Measurements from ENCODE around the gene SIK2.

SIK2 gene

GRCh38 chr11:111566324-111566723, 35.9 kb upstream of the SIK2 start:
- peaks cover 30% of the 10 kb centered on the region for H3K4me1 ChIP-seq (ENCODE audit: control insufficient read depth, insufficient read depth, low read length)
- H3K4me3 ChIP-seq (ENCODE audit: low read depth, low read length), result no peak overlapping the region
- no peak overlapping the region for H3K27ac ChIP-seq (ENCODE audit: low read depth, low read length)

GRCh38 chr11:111569476-111569875, 32.8 kb upstream of the SIK2 start:
- Histone ChIP-seq H3K9me3 (ENCODE audit: control insufficient read depth, insufficient read depth, low read length) (no peaks in the 10 kb centered on the region), H3K4me3 (ENCODE audit: low read depth, low read length) (no peak overlapping the region), H3K9ac (ENCODE audit: low read depth, low read length) (no peak overlapping the region), H3K27ac (ENCODE audit: low read depth, low read length) (no peak overlapping the region), H3K27me3 (ENCODE audit: control insufficient read depth, insufficient read depth, low read length) (no peaks in the 10 kb centered on the region), H3K36me3 (ENCODE audit: control insufficient read depth, insufficient read depth, low read length) (no peaks in the 10 kb centered on the region), H3K4me1 (ENCODE audit: control insufficient read depth, insufficient read depth, low read length) (peaks cover 9% of the 10 kb centered on the region)

More at GRCh38 chr11:111566324-111566723, 35.9 kb upstream of the SIK2 start:
- no peaks in the 10 kb centered on the region for H3K27me3 ChIP-seq (ENCODE audit: control insufficient read depth, insufficient read depth, low read length)
- no peak overlapping the region for H3K9ac ChIP-seq (ENCODE audit: low read depth, low read length)
- no peaks in the 10 kb centered on the region for H3K36me3 ChIP-seq (ENCODE audit: control insufficient read depth, insufficient read depth, low read length)
- no peaks in the 10 kb centered on the region for H3K9me3 ChIP-seq (ENCODE audit: control insufficient read depth, insufficient read depth, low read length)

GRCh38 chr11:111570796-111571195, 31.5 kb upstream of the SIK2 start:
- Histone ChIP-seq H3K36me3 (ENCODE audit: control insufficient read depth, insufficient read depth, low read length) (no peaks in the 10 kb centered on the region), H3K9me3 (ENCODE audit: control insufficient read depth, insufficient read depth, low read length) (no peaks in the 10 kb centered on the region), H3K4me3 (ENCODE audit: low read depth, low read length) (no peak overlapping the region), H3K9ac (ENCODE audit: low read depth, low read length) (no peak overlapping the region), H3K27ac (ENCODE audit: low read depth, low read length) (no peak overlapping the region), H3K27me3 (ENCODE audit: control insufficient read depth, insufficient read depth, low read length) (no peaks in the 10 kb centered on the region), H3K4me1 (ENCODE audit: control insufficient read depth, insufficient read depth, low read length) (peaks cover 12% of the 10 kb centered on the region)

- no peak overlapping the region for H3K4me3 ChIP-seq (ENCODE audit: low read depth, low read length)
- no peak overlapping the region for H3K27ac ChIP-seq (ENCODE audit: low read depth, low read length)
- no peaks in the 10 kb centered on the region for H3K27me3 ChIP-seq (ENCODE audit: control insufficient read depth, insufficient read depth, low read length)
- H3K4me1 ChIP-seq (ENCODE audit: control insufficient read depth, insufficient read depth, low read length), result peaks cover 3% of the 10 kb centered on the region
- H3K9ac ChIP-seq (ENCODE audit: low read depth, low read length), result no peak overlapping the region
- no peaks in the 10 kb centered on the region for H3K36me3 ChIP-seq (ENCODE audit: control insufficient read depth, insufficient read depth, low read length)
- H3K9me3 ChIP-seq (ENCODE audit: control insufficient read depth, insufficient read depth, low read length), result no peaks in the 10 kb centered on the region
These were observed 30.3 kb upstream of the SIK2 start for GRCh38 chr11:111571829-111572501.

- no peak overlapping the region for H3K4me3 ChIP-seq (ENCODE audit: low read depth, low read length)
- H3K4me1 ChIP-seq (ENCODE audit: control insufficient read depth, insufficient read depth, low read length), result peaks cover 3% of the 10 kb centered on the region
- no peak overlapping the region for H3K9ac ChIP-seq (ENCODE audit: low read depth, low read length)
- H3K27ac ChIP-seq (ENCODE audit: low read depth, low read length), result no peak overlapping the region
- no peaks in the 10 kb centered on the region for H3K27me3 ChIP-seq (ENCODE audit: control insufficient read depth, insufficient read depth, low read length)
- H3K36me3 ChIP-seq (ENCODE audit: control insufficient read depth, insufficient read depth, low read length), result no peaks in the 10 kb centered on the region
- H3K9me3 ChIP-seq (ENCODE audit: control insufficient read depth, insufficient read depth, low read length), result no peaks in the 10 kb centered on the region
These were observed 29.7 kb upstream of the SIK2 start for GRCh38 chr11:111572581-111572980.

GRCh38 chr11:111573821-111574249, 28.4 kb upstream of the SIK2 start:
- peaks cover 3% of the 10 kb centered on the region for H3K4me1 ChIP-seq (ENCODE audit: control insufficient read depth, insufficient read depth, low read length)
- no peak overlapping the region for H3K27ac ChIP-seq (ENCODE audit: low read depth, low read length)
- H3K9ac ChIP-seq (ENCODE audit: low read depth, low read length), result no peak overlapping the region

GRCh38 chr11:111574373-111575225, 27.6 kb upstream of the SIK2 start:
- H3K27me3 ChIP-seq (ENCODE audit: control insufficient read depth, insufficient read depth, low read length), result no peaks in the 10 kb centered on the region
- H3K9ac ChIP-seq (ENCODE audit: low read depth, low read length), result no peak overlapping the region
- H3K4me3 ChIP-seq (ENCODE audit: low read depth, low read length), result no peak overlapping the region
- peaks cover 3% of the 10 kb centered on the region for H3K4me1 ChIP-seq (ENCODE audit: control insufficient read depth, insufficient read depth, low read length)
- H3K36me3 ChIP-seq (ENCODE audit: control insufficient read depth, insufficient read depth, low read length), result no peaks in the 10 kb centered on the region
- no peak overlapping the region for H3K27ac ChIP-seq (ENCODE audit: low read depth, low read length)
- no peaks in the 10 kb centered on the region for H3K9me3 ChIP-seq (ENCODE audit: control insufficient read depth, insufficient read depth, low read length)

More at GRCh38 chr11:111573821-111574249, 28.4 kb upstream of the SIK2 start:
- Histone ChIP-seq H3K9me3 (ENCODE audit: control insufficient read depth, insufficient read depth, low read length) (no peaks in the 10 kb centered on the region), H3K36me3 (ENCODE audit: control insufficient read depth, insufficient read depth, low read length) (no peaks in the 10 kb centered on the region), H3K4me3 (ENCODE audit: low read depth, low read length) (no peak overlapping the region), H3K27me3 (ENCODE audit: control insufficient read depth, insufficient read depth, low read length) (no peaks in the 10 kb centered on the region)

- H3K27ac ChIP-seq (ENCODE audit: low read depth, low read length), result no peak overlapping the region
- H3K9ac ChIP-seq (ENCODE audit: low read depth, low read length), result no peak overlapping the region
- H3K9me3 ChIP-seq (ENCODE audit: control insufficient read depth, insufficient read depth, low read length), result no peaks in the 10 kb centered on the region
- no peak overlapping the region for H3K4me3 ChIP-seq (ENCODE audit: low read depth, low read length)
- H3K27me3 ChIP-seq (ENCODE audit: control insufficient read depth, insufficient read depth, low read length), result no peaks in the 10 kb centered on the region
- no peaks in the 10 kb centered on the region for H3K36me3 ChIP-seq (ENCODE audit: control insufficient read depth, insufficient read depth, low read length)
- H3K4me1 ChIP-seq (ENCODE audit: control insufficient read depth, insufficient read depth, low read length), result peaks cover 3% of the 10 kb centered on the region
These were observed 26.5 kb upstream of the SIK2 start for GRCh38 chr11:111575740-111576139.

- Histone ChIP-seq H3K27me3 (ENCODE audit: control insufficient read depth, insufficient read depth, low read length) (no peaks in the 10 kb centered on the region), H3K4me3 (ENCODE audit: low read depth, low read length) (no peak overlapping the region), H3K27ac (ENCODE audit: low read depth, low read length) (no peak overlapping the region), H3K36me3 (ENCODE audit: control insufficient read depth, insufficient read depth, low read length) (no peaks in the 10 kb centered on the region), H3K9ac (ENCODE audit: low read depth, low read length) (no peak overlapping the region), H3K4me1 (ENCODE audit: control insufficient read depth, insufficient read depth, low read length) (peaks cover 3% of the 10 kb centered on the region), H3K9me3 (ENCODE audit: control insufficient read depth, insufficient read depth, low read length) (no peaks in the 10 kb centered on the region)
These were observed 24.4 kb upstream of the SIK2 start for GRCh38 chr11:111577821-111578220.

- Histone ChIP-seq H3K9me3 (ENCODE audit: control insufficient read depth, insufficient read depth, low read length) (no peaks in the 10 kb centered on the region), H3K27ac (ENCODE audit: low read depth, low read length) (no peak overlapping the region), H3K4me1 (ENCODE audit: control insufficient read depth, insufficient read depth, low read length) (no peaks in the 10 kb centered on the region; the same call in 1 of the 2 replicates), H3K9ac (ENCODE audit: low read depth, low read length) (no peak overlapping the region), H3K4me3 (ENCODE audit: low read depth, low read length) (no peak overlapping the region), H3K27me3 (ENCODE audit: control insufficient read depth, insufficient read depth, low read length) (no peaks in the 10 kb centered on the region), H3K36me3 (ENCODE audit: control insufficient read depth, insufficient read depth, low read length) (no peaks in the 10 kb centered on the region)
These were observed 20.9 kb upstream of the SIK2 start for GRCh38 chr11:111581341-111581740.

- Histone ChIP-seq H3K9ac (ENCODE audit: low read depth, low read length) (no peak overlapping the region), H3K4me1 (ENCODE audit: control insufficient read depth, insufficient read depth, low read length) (peaks cover 4% of the 10 kb centered on the region; the same call in 1 of the 2 replicates), H3K27ac (ENCODE audit: low read depth, low read length) (no peak overlapping the region), H3K4me3 (ENCODE audit: low read depth, low read length) (no peak overlapping the region), H3K27me3 (ENCODE audit: control insufficient read depth, insufficient read depth, low read length) (no peaks in the 10 kb centered on the region), H3K36me3 (ENCODE audit: control insufficient read depth, insufficient read depth, low read length) (no peaks in the 10 kb centered on the region), H3K9me3 (ENCODE audit: control insufficient read depth, insufficient read depth, low read length) (no peaks in the 10 kb centered on the region)
These were observed 20.1 kb upstream of the SIK2 start for GRCh38 chr11:111582163-111582562.

All from HUES48 (cell line).